ENCODE results near the gene RABL6.
A peak's percentile ranks its signal among the peaks of the same experiment; 100 is the strongest.

The RABL6 gene

GRCh38 chr9:136848393-136849037 lies 40.8 kb downstream of the RABL6 start (continued):
- no peak for TF ChIP-seq ZFP3 (tag by site-specific recombination; IDR thresholded peaks at IDR 0.05; ENCODE audit: low read depth)
- no peak for TF ChIP-seq PRDM1 (tag by site-specific recombination; IDR thresholded peaks at IDR 0.05)
- no peak for TF ChIP-seq ZNF148 (tag by site-specific recombination; IDR thresholded peaks at IDR 0.05; ENCODE audit: borderline replicate concordance)
- no peak for TF ChIP-seq ZNF747 (tag by site-specific recombination; IDR thresholded peaks at IDR 0.05)
- 0 out of 2 replicates have a peak, but pooled peaks have one; percentile 3 for TF ChIP-seq PBX3 (CRISPR knock-in tag; IDR thresholded peaks at IDR 0.05)
- TF ChIP-seq ZNF692 (tag by site-specific recombination; IDR thresholded peaks at IDR 0.05), result no peak
- TF ChIP-seq ZFHX2 (tag by site-specific recombination; conservative IDR thresholded peaks at IDR 0.05), result no peak; the same call in 1 of the 2 replicates
- TF ChIP-seq ZNF549 (tag by site-specific recombination; IDR thresholded peaks at IDR 0.05), result no peak
- TF ChIP-seq PRDM10 (tag by site-specific recombination; IDR thresholded peaks at IDR 0.05), result peak; percentile 50; the same call in 1 of the 2 replicates
- TF ChIP-seq GLIS1 (tag by site-specific recombination; IDR thresholded peaks at IDR 0.05), result peak; percentile 74
- no peak for TF ChIP-seq SETDB1 (IDR thresholded peaks at IDR 0.05; ENCODE audit: insufficient read length, low read length)
- TF ChIP-seq ZNF433 (tag by site-specific recombination; IDR thresholded peaks at IDR 0.05; ENCODE audit: low read depth), result no peak
- TF ChIP-seq ZNF292 (tag by site-specific recombination; IDR thresholded peaks at IDR 0.05; ENCODE audit: borderline replicate concordance, low read depth), result no peak
- TF ChIP-seq OSR2 (tag by site-specific recombination; IDR thresholded peaks at IDR 0.05), result 0 out of 2 replicates have a peak, but pooled peaks have one; percentile 7
- TF ChIP-seq ZNF24 (tag by site-specific recombination; IDR thresholded peaks at IDR 0.05), result no peak
- no peak for TF ChIP-seq ZNF473 (tag by site-specific recombination; IDR thresholded peaks at IDR 0.05)
- no peak for TF ChIP-seq ZBTB44 (tag by site-specific recombination; IDR thresholded peaks at IDR 0.05)
- TF ChIP-seq ZNF423 (tag by site-specific recombination; IDR thresholded peaks at IDR 0.05), result 0 out of 2 replicates have a peak, but pooled peaks have one; percentile 44
- no peak for TF ChIP-seq ZFP69B (tag by site-specific recombination; IDR thresholded peaks at IDR 0.05)
- TF ChIP-seq ZNF777 (tag by site-specific recombination; IDR thresholded peaks at IDR 0.05; ENCODE audit: borderline replicate concordance), result no peak
- no peak for TF ChIP-seq ZNF843 (tag by site-specific recombination; IDR thresholded peaks at IDR 0.05)
- TF ChIP-seq ZBTB6 (tag by site-specific recombination; IDR thresholded peaks at IDR 0.05), result no peak
- TF ChIP-seq ZNF658 (tag by site-specific recombination; IDR thresholded peaks at IDR 0.05), result no peak
- TF ChIP-seq YY1 (tag by site-specific recombination; IDR thresholded peaks at IDR 0.05), result no peak
- 0 out of 2 replicates have a peak, but pooled peaks have one; percentile 6 for TF ChIP-seq OVOL3 (tag by site-specific recombination; IDR thresholded peaks at IDR 0.05)
- TF ChIP-seq ZNF16 (tag by site-specific recombination; IDR thresholded peaks at IDR 0.05; ENCODE audit: low read depth), result no peak
- no peak; the same call in 1 of the 2 replicates for TF ChIP-seq BCL11B (tag by site-specific recombination; IDR thresholded peaks at IDR 0.05; ENCODE audit: low read depth)
- TF ChIP-seq HOXA7 (CRISPR knock-in tag; IDR thresholded peaks at IDR 0.05; ENCODE audit: borderline replicate concordance), result no peak
